HepG2 (cell line): ENCODE data around the gene C19orf38. TPM values are rescaled to one million over a fixed set of nuclear protein-coding genes. Genes with fewer than 3 reads are reported as not detected.

Source experiments
- ATAC-seq: fragments of 200-7000 bp; cut with Tn5 transposase; 3 replicates; pipeline ENCODE4 v1.9.1; 2020; ENCODE audit warnings: mild to moderate bottlenecking, moderate library complexity
- BruUV-seq: library from RNA; stranded (reverse); fragments of 400-500 nt; replicated peaks from 2 replicates; lab custom pipeline; 2021; lab: Mats Ljungman, UMichigan
- CTCF ChIA-PET: fragments of 300-600 bp; formaldehyde crosslinking; extraction: SDS; loops from one replicate; lab custom pipeline; 2021; ENCODE audit warnings: low total read pairs, inconsistent platforms, low intra/inter-chr PET ratio; lab: Yijun Ruan, JAX
- POLR2A ChIA-PET: fragments of 350-600 bp; sonication (Branson Sonifier 250); formaldehyde crosslinking; loops from one replicate; lab custom pipeline; 2020; ENCODE audit warnings: antibody characterized with exemption, inconsistent platforms; lab: Yijun Ruan, JAX
- DNase-seq: peaks from one replicate; pipeline ENCODE4 v3.0.0-alpha.2; 2015; ENCODE audit warnings: low spot score
- FAIRE-seq: peaks from 3 replicates; lab custom pipeline; 2011; peaks lifted over from hg19 to GRCh38; lab: Jason Lieb, UNC
- H2AFZ ChIP-seq: one replicate; pipeline ENCODE4 v1.6.1; 2011; ENCODE audit warnings: low read length, inconsistent platforms
- H3K27ac ChIP-seq: fragments of 300-600 bp; 3 replicates; pipeline ENCODE4 v1.8.0; 2011; ENCODE audit warnings: mixed run types, mild to moderate bottlenecking, mixed read lengths, low read length, inconsistent platforms; ENCODE audit not compliant: insufficient read depth; ENCODE audit errors: extremely low read length
- H3K27me3 ChIP-seq, 2 experiments: fragments of 200-600 bp in 1 of 2; 2 replicates in 1 of 2; 3 replicates in 1 of 2; pipeline versions ENCODE4 v1.6.0 to v1.8.0; 2011; ENCODE audit warnings: low read length in 2 of 2, mild to moderate bottlenecking in 2 of 2, moderate library complexity in 2 of 2, inconsistent platforms in 1 of 2; ENCODE audit not compliant: insufficient read depth in 2 of 2, control insufficient read depth in 1 of 2
- H3K36me3 ChIP-seq, 2 experiments: fragments of 200-600 bp in 1 of 2; replicated peaks in 1 of 2; 2 replicates in 1 of 2; 3 replicates in 1 of 2; pipeline versions ENCODE4 v1.5.1 to v1.8.0; 2011; ENCODE audit warnings: low read length in 2 of 2, inconsistent platforms in 1 of 2; ENCODE audit not compliant: insufficient read depth in 2 of 2, control insufficient read depth in 1 of 2
- H3K4me1 ChIP-seq: 2 replicates; pipeline ENCODE4 v1.5.1; 2012; ENCODE audit warnings: low read length, inconsistent platforms; ENCODE audit not compliant: insufficient read depth
- H3K4me2 ChIP-seq: 2 replicates; pipeline ENCODE4 v1.6.0; 2011; ENCODE audit warnings: low read depth, low read length, inconsistent platforms
- H3K4me3 ChIP-seq, 3 experiments: fragments of 200-600 bp in 1 of 3; sonication (generic), shearing (Covaris generic) in 1 of 3; replicated peaks in 1 of 3; 2 replicates each; pipeline ENCODE4 v1.5.1; 2011 to 2016; ENCODE audit warnings: low read length in 3 of 3, inconsistent platforms in 2 of 3, low read depth in 2 of 3, mild to moderate bottlenecking in 2 of 3, control low read depth in 1 of 3, mixed read lengths in 1 of 3; ENCODE audit not compliant: insufficient read depth in 1 of 3
- H3K79me2 ChIP-seq: one replicate; pipeline ENCODE4 v1.6.1; 2011; ENCODE audit warnings: low read length, inconsistent platforms; ENCODE audit not compliant: insufficient read depth
- H3K9ac ChIP-seq: 2 replicates; pipeline ENCODE4 v1.6.0; 2011; ENCODE audit warnings: mild to moderate bottlenecking, low read depth, low read length, inconsistent platforms; ENCODE audit not compliant: insufficient read depth
- H3K9me3 ChIP-seq: 2 replicates; pipeline ENCODE4 v1.5.1; 2012; ENCODE audit warnings: mild to moderate bottlenecking, low read length
- H4K20me1 ChIP-seq: 2 replicates; pipeline ENCODE4 v1.6.0; 2011; ENCODE audit warnings: inconsistent platforms, mild to moderate bottlenecking, low read length, moderate library complexity; ENCODE audit not compliant: insufficient read depth
- EEA1 ChIP-seq: sonication (generic); formaldehyde crosslinking; IDR thresholded peaks from 2 replicates; pipeline ENCODE4 v1.5.1; 2020; ENCODE audit warnings: mild to moderate bottlenecking, missing genetic modification reagents, borderline replicate concordance
- NCOA2 ChIP-seq: sonication (generic); formaldehyde crosslinking; IDR thresholded peaks from 2 replicates; pipeline ENCODE4 v1.8.0; 2022; ENCODE audit warnings: inconsistent platforms
- RFX5 ChIP-seq: IDR thresholded peaks from 2 replicates; pipeline ENCODE4 v1.6.1; 2011; ENCODE audit warnings: low read depth, low read length, improper control_type of control experiment
- XRCC5 ChIP-seq: fragments of 200-400 bp; formaldehyde crosslinking; optimal IDR thresholded peaks from 2 replicates; pipeline ENCODE3; 2017; ENCODE audit warnings: mild to moderate bottlenecking, low read length
- ZNF362 ChIP-seq: sonication (generic); formaldehyde crosslinking; IDR thresholded peaks from 2 replicates; pipeline ENCODE4 v1.4.0; 2020; ENCODE audit warnings: missing genetic modification reagents, mild to moderate bottlenecking, borderline replicate concordance
- WGBS: methylation state at CpG from one replicate; pipeline ENCODE4 v1.1.6; 2017; ENCODE audit warnings: low lambda C conversion rate; 5-methylcytosine and 5-hydroxymethylcytosine counted together
- in situ Hi-C: cut with HindIII; loops from 2 replicates; pipeline ENCODE4 v1.10.0; 2017; ENCODE audit warnings: low pct_unique_long_range_greater_than_20kb; ENCODE audit not compliant: extremely low pct_ligation_motif_present
- intact Hi-C: fragments of 100-400 bp; cut with micrococcal nuclease; formaldehyde crosslinking; loops from one replicate; pipeline ENCODE4 v1.10.0; 2022; ENCODE audit not compliant: unreplicated experiment
- polyA plus RNA-seq, 8 experiments: library from polyadenylated mRNA; depleted of rRNA in 3 of 8; stranded (reverse) in 7 of 8; unstranded in 1 of 8; fragments of >200 nt; fragmentation: Illumina TruSeq in 4 of 8; extraction: Trizol in 4 of 8; gene quantifications; 2 replicates each; pipeline versions ENCODE4 v1.2.1 to v1.2.3, GENCODE V29; 2011 to 2016; ENCODE audit warnings: low read depth in 4 of 8, missing spikeins in 1 of 8, mixed read lengths in 1 of 8; ENCODE audit not compliant: insufficient read depth in 1 of 8
- total RNA-seq, 5 experiments: library from RNA; depleted of rRNA; stranded (reverse); fragments of >200 nt; fragmentation: Illumina TruSeq; extraction: Trizol; gene quantifications; 2 replicates each; pipeline ENCODE4 v1.2.3, GENCODE V29; 2016; ENCODE audit warnings: low read depth in 1 of 5

C19orf38 gene
- total and polyA plus RNA-seq, 2 of the 13 experiments (the other 11 are each of a cell fraction or from before 2014, with no cell fraction given), result 0.11 TPM; not detected in 1

DNA sequence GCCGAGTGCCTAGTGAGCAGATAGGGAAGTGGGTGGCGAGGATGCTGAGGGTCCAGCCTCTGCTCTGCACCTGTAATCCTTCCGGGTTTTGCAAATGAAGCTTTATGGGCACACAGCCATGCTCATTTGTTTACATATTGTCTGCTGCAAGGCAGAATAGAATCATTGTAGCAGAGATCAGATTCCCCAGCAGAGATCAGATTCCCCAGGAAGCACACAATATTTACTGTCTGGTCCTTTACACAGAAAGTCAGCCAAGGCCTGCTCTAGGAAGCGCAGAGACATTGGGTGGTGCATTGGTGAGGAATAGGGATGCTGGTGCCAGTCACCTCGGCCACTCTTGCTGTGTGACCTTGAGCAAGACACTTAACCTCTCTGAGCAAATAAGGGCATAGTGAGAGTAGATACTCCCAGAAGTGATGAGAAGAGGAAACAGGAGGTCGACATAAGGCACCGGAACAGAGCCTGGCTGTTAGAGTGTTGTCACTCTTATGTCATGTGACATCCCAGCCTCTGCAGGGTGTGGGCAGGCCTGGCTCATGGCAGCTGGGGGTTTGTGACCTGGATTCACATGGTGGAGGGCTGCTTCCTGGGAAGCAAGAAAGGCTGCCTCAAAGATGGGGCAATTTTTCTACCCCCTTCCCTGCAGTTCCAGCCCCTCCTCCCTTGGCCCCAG is 48.8 kb downstream of the C19orf38 start (continued):
- no peak for TF ChIP-seq NCOA2 (CRISPR knock-in tag)

DNA sequence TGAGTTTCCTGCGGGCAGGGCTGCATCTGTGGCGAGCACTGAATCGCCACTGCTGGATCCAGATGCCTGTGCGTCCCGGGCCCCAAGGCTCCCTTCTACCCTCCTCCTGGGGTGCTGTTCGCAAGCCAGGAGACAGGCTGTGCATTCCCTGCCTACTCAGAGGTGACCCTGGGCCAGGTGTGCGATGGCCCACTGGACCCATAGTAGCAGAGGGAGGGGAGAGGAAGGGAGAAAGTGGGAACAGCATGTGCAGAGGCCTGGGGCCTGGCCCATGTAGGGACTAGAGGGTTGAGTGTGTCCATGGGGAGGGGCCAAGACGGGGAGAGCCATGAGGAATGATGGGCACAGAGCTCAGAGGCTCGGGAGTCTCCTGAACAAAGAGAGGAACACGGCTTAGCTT is 50.4 kb downstream of the C19orf38 start:
- H3K9ac ChIP-seq, result no peak overlapping the region
- no peak for FAIRE-seq
- H2AFZ ChIP-seq, result no peak overlapping the region
- intact Hi-C loops (no loop called here), in situ Hi-C loops (no loop called here)
- BruUV-seq, result no TSS peak
- peaks cover 26% of the 10 kb centered on the region; the same call in 1 of the 2 replicates for H4K20me1 ChIP-seq
- no peaks in the 10 kb centered on the region for H3K9me3 ChIP-seq
- no peaks in the 10 kb centered on the region for H3K27me3 ChIP-seq
- CTCF ChIA-PET, result no interaction called here
- WGBS, result 90% methylated on average over 5 of the region's 10 CpGs
- ATAC-seq, result no peak
- no peaks in the 10 kb centered on the region; a peak in 3 of 5 replicates for H3K36me3 ChIP-seq
- TF ChIP-seq ZNF362 (CRISPR knock-in tag) (no peak), XRCC5 (no peak), RFX5 (no peak), EEA1 (CRISPR knock-in tag) (no peak)
- no peak overlapping the region for H3K4me3 ChIP-seq
- peaks cover 32% of the 10 kb centered on the region for H3K79me2 ChIP-seq
- no peak for DNase-seq
- no peak overlapping the region for H3K27ac ChIP-seq
- POLR2A ChIA-PET, result no interaction called here
- peaks cover 15% of the 10 kb centered on the region for H3K4me1 ChIP-seq
- no peak overlapping the region for H3K4me2 ChIP-seq
